GM12878 (cell line): ENCODE measurements around the gene FOXP1. TPM values are rescaled to one million over a fixed set of nuclear protein-coding genes. Genes with fewer than 3 reads are reported as not detected.

ENCODE experiments used
- ATAC-seq: fragments of 200-7000 bp; cut with Tn5 transposase; 3 replicates; pipeline ENCODE4 v1.9.1; 2020; ENCODE audit warnings: mild to moderate bottlenecking, moderate library complexity
- BruUV-seq: library from RNA; stranded (reverse); fragments of 400-500 nt; replicated peaks from 2 replicates; lab custom pipeline; 2021; lab: Mats Ljungman, UMichigan
- CTCF ChIA-PET: fragments of 300-600 bp; sonication (Branson Sonifier 250); formaldehyde crosslinking; extraction: SDS; loops from one replicate; lab custom pipeline; 2021; ENCODE audit warnings: inconsistent platforms; lab: Yijun Ruan, JAX
- POLR2A ChIA-PET: fragments of 350-600 bp; formaldehyde crosslinking; extraction: SDS; loops from one replicate; lab custom pipeline; 2021; ENCODE audit warnings: inconsistent platforms; lab: Charles Lee
- RAD21 ChIA-PET: fragments of 300-600 bp; sonication (Branson Sonifier 250); formaldehyde crosslinking; loops from one replicate; lab custom pipeline; 2023; ENCODE audit warnings: antibody characterized with exemption; ENCODE audit not compliant: unreplicated experiment; lab: Charles Lee
- SMC1A ChIA-PET: fragments of 300-600 bp; sonication (Branson Sonifier 250); formaldehyde crosslinking; loops from one replicate; lab custom pipeline; 2023; ENCODE audit not compliant: unreplicated experiment, uncharacterized antibody; lab: Charles Lee
- DNase-seq: peaks from one replicate; pipeline ENCODE4 v3.0.0-alpha.2; 2011; ENCODE audit warnings: low read depth, low spot score
- FAIRE-seq: peaks from 3 replicates; lab custom pipeline; 2011; peaks lifted over from hg19 to GRCh38; lab: Jason Lieb, UNC
- H2AFZ ChIP-seq: 2 replicates; pipeline ENCODE4 v1.6.0; 2011; ENCODE audit warnings: low read depth, low read length, control low read depth; ENCODE audit not compliant: control insufficient read depth
- H3K27ac ChIP-seq: 2 replicates; pipeline ENCODE4 v1.5.1; 2011; ENCODE audit warnings: control low read depth; ENCODE audit not compliant: control insufficient read depth, insufficient read depth
- H3K27me3 ChIP-seq, 2 experiments: replicated peaks in 1 of 2; 2 replicates each; pipeline versions ENCODE4 v1.6.0 to v1.6.1; 2011; ENCODE audit warnings: low read length in 1 of 2; ENCODE audit not compliant: control insufficient read depth in 2 of 2, insufficient read depth in 2 of 2
- H3K36me3 ChIP-seq, 2 experiments: 2 replicates each; pipeline ENCODE4 v1.5.1; 2011; ENCODE audit warnings: low read length in 1 of 2; ENCODE audit not compliant: control insufficient read depth in 2 of 2, insufficient read depth in 2 of 2
- H3K4me1 ChIP-seq: 2 replicates; pipeline ENCODE4 v1.6.1; 2011; ENCODE audit warnings: mild to moderate bottlenecking, low read length, moderate library complexity, mixed read lengths; ENCODE audit not compliant: control insufficient read depth, insufficient read depth
- H3K4me2 ChIP-seq: 2 replicates; pipeline ENCODE4 v1.6.0; 2011; ENCODE audit warnings: control low read depth; ENCODE audit not compliant: control insufficient read depth, insufficient read depth
- H3K4me3 ChIP-seq: fragments of 200-600 bp; sonication (generic); 2 replicates; pipeline ENCODE4 v1.5.1; 2016
- H3K79me2 ChIP-seq: 2 replicates; pipeline ENCODE4 v1.6.0; 2011; ENCODE audit warnings: low read length; ENCODE audit not compliant: control insufficient read depth, insufficient read depth
- H3K9ac ChIP-seq: 2 replicates; pipeline ENCODE4 v1.8.0; 2011; ENCODE audit warnings: low read length, control low read depth, mixed read lengths; ENCODE audit not compliant: control insufficient read depth, insufficient read depth
- H3K9me3 ChIP-seq: replicated peaks from 3 replicates; pipeline ENCODE4 v1.5.1; 2011; ENCODE audit warnings: mild to moderate bottlenecking, low read length; ENCODE audit not compliant: control insufficient read depth, insufficient read depth
- H4K20me1 ChIP-seq: 2 replicates; pipeline ENCODE4 v1.6.0; 2011; ENCODE audit not compliant: control insufficient read depth, insufficient read depth
- BACH1 ChIP-seq: fragments of 450-650 bp; IDR thresholded peaks from 2 replicates; pipeline ENCODE4 v1.6.1; 2017; ENCODE audit warnings: mild to moderate bottlenecking, borderline replicate concordance
- BCL3 ChIP-seq: IDR thresholded peaks from 2 replicates; pipeline ENCODE4 v1.6.1; 2011; ENCODE audit warnings: borderline replicate concordance, low read depth, mild to moderate bottlenecking, moderate library complexity, low read length; ENCODE audit not compliant: insufficient read depth, poor library complexity, severe bottlenecking
- CREB1 ChIP-seq: IDR thresholded peaks from 2 replicates; pipeline ENCODE4 v1.6.1; 2012; ENCODE audit warnings: low read depth, mild to moderate bottlenecking, inconsistent platforms
- E2F8 ChIP-seq: fragments of 450-650 bp; IDR thresholded peaks from 2 replicates; pipeline ENCODE4 v1.6.1; 2018; ENCODE audit warnings: mild to moderate bottlenecking, low read depth, moderate library complexity; ENCODE audit not compliant: partially characterized antibody
- E4F1 ChIP-seq: fragments of 450-650 bp; IDR thresholded peaks from 2 replicates; pipeline ENCODE4 v1.6.1; 2018; ENCODE audit warnings: borderline replicate concordance, mild to moderate bottlenecking; ENCODE audit not compliant: partially characterized antibody
- EGR1 ChIP-seq, 2 experiments: IDR thresholded peaks; 1 replicate in 1 of 2; 2 replicates in 1 of 2; pipeline ENCODE4 v1.6.1; 2011 to 2012; ENCODE audit warnings: low read depth in 2 of 2, low read length in 2 of 2, borderline replicate concordance in 1 of 2, mild to moderate bottlenecking in 1 of 2, moderate library complexity in 1 of 2
- FOS ChIP-seq: IDR thresholded peaks from 3 replicates; pipeline ENCODE4 v1.6.1; 2011; ENCODE audit warnings: borderline replicate concordance; ENCODE audit not compliant: insufficient read length; ENCODE audit errors: extremely low read depth
- PBX3 ChIP-seq: IDR thresholded peaks from 2 replicates; pipeline ENCODE4 v1.6.1; 2011; ENCODE audit warnings: mild to moderate bottlenecking, low read depth, low read length, moderate library complexity; ENCODE audit not compliant: insufficient replicate concordance
- PKNOX1 ChIP-seq: fragments of 450-650 bp; IDR thresholded peaks from 2 replicates; pipeline ENCODE4 v1.6.1; 2016; ENCODE audit warnings: mild to moderate bottlenecking
- SPI1 ChIP-seq: IDR thresholded peaks from 2 replicates; pipeline ENCODE4 v1.6.1; 2011; ENCODE audit warnings: low read depth, mild to moderate bottlenecking, low read length, moderate library complexity, borderline replicate concordance; ENCODE audit not compliant: insufficient read depth
- SREBF1 ChIP-seq: IDR thresholded peaks from 2 replicates; pipeline ENCODE4 v1.6.1; 2012; ENCODE audit warnings: mild to moderate bottlenecking, low read length
- WGBS: methylation state at CpG from one replicate; pipeline ENCODE4 v1.1.6; 2016; ENCODE audit warnings: low lambda C conversion rate; ENCODE audit not compliant: insufficient replicate concordance, insufficient coverage; ENCODE audit errors: missing lambda C conversion rate; 5-methylcytosine and 5-hydroxymethylcytosine counted together
- in situ Hi-C: fragments of 300-500 bp; cut with MboI; formaldehyde crosslinking; loops from 9 replicates; pipeline ENCODE4 v1.14.3; 2018; ENCODE audit warnings: mixed read lengths
- intact Hi-C: fragments of 100-400 bp; cut with micrococcal nuclease; formaldehyde crosslinking; loops from one replicate; pipeline ENCODE4 v1.14.2; 2022; ENCODE audit not compliant: unreplicated experiment
- polyA plus RNA-seq, 11 experiments: library from polyadenylated mRNA; depleted of rRNA in 4 of 11; unstranded in 6 of 11; stranded (reverse) in 5 of 11; fragments of >200 nt; fragmentation: Nextera tagmentation in 4 of 11; fragmentation: Illumina TruSeq in 1 of 11; extraction: Ambion mirVana in 4 of 11; extraction: Trizol in 1 of 11; gene quantifications; 1 replicate in 1 of 11; 2 replicates in 10 of 11; pipeline versions ENCODE4 v1.2.1 to v1.2.3, GENCODE V29; 2011 to 2016; ENCODE audit warnings: inconsistent platforms in 2 of 11, missing spikeins in 2 of 11, low read depth in 1 of 11
- total RNA-seq, 4 experiments: library from RNA; depleted of rRNA in 3 of 4; stranded (reverse); fragments of >200 nt in 3 of 4; fragmentation: Illumina TruSeq in 1 of 4; extraction: Trizol in 1 of 4; gene quantifications; 2 replicates each; pipeline versions ENCODE4 v1.2.1 to v1.2.3, GENCODE V29; 2013 to 2021

FOXP1 gene
- total and polyA plus RNA-seq, 10 of the 15 experiments (the other 5 are each of a cell fraction or from before 2014, with no cell fraction given) = 0.05 to 1.6 (median 0.20) TPM; not detected in 1

GRCh38 chr3:71197841-71198565 is 385.5 kb downstream of the FOXP1 start:
- intact Hi-C loops = no loop called here
- H3K9me3 ChIP-seq = no peaks in the 10 kb centered on the region
- no peaks in the 10 kb centered on the region for H3K36me3 ChIP-seq
- SMC1A ChIA-PET = no interaction called here
- H3K4me1 ChIP-seq = no peaks in the 10 kb centered on the region
- no peak overlapping the region for H3K4me3 ChIP-seq
- no peak overlapping the region for H3K4me2 ChIP-seq
- H2AFZ ChIP-seq = no peak overlapping the region
- peaks cover 0 to 2% of the 10 kb centered on the region in 2 experiments; a peak in 2 of 4 replicates for H3K27me3 ChIP-seq
- no peak overlapping the region for H3K27ac ChIP-seq
- POLR2A ChIA-PET = no interaction called here
- RAD21 ChIA-PET = no interaction called here
- BruUV-seq = no TSS peak
- WGBS = 79% methylated on average over 21 of the region's 21 CpGs
- H4K20me1 ChIP-seq = no peaks in the 10 kb centered on the region
- FAIRE-seq = no peak
- CTCF ChIA-PET = no interaction called here
- DNase-seq = no peak
- ATAC-seq = no peak
- H3K79me2 ChIP-seq = no peaks in the 10 kb centered on the region
- in situ Hi-C loops = no loop called here
- H3K9ac ChIP-seq = no peak overlapping the region
- TF ChIP-seq EGR1 (IDR thresholded peaks at IDR 0.05; ENCODE audit: borderline replicate concordance in 1 of 2, low read depth in 2 of 2, low read length in 2 of 2) (no peak), BCL3 (no peak), SREBF1 (no peak), CREB1 (no peak), PBX3 (no peak), E2F8 (no peak), PKNOX1 (no peak), BACH1 (no peak), FOS (no peak), SPI1 (no peak), E4F1 (no peak)
